ENCODE results near the gene SFXN3. TPM values are rescaled to one million over a fixed set of nuclear protein-coding genes. Genes with fewer than 3 reads are reported as not detected.

SFXN3 gene
- total and polyA plus RNA-seq, 2 of the 13 experiments (the other 11 are each of a cell fraction or from before 2014, with no cell fraction given), result 16.8 to 71.5 TPM

DNA sequence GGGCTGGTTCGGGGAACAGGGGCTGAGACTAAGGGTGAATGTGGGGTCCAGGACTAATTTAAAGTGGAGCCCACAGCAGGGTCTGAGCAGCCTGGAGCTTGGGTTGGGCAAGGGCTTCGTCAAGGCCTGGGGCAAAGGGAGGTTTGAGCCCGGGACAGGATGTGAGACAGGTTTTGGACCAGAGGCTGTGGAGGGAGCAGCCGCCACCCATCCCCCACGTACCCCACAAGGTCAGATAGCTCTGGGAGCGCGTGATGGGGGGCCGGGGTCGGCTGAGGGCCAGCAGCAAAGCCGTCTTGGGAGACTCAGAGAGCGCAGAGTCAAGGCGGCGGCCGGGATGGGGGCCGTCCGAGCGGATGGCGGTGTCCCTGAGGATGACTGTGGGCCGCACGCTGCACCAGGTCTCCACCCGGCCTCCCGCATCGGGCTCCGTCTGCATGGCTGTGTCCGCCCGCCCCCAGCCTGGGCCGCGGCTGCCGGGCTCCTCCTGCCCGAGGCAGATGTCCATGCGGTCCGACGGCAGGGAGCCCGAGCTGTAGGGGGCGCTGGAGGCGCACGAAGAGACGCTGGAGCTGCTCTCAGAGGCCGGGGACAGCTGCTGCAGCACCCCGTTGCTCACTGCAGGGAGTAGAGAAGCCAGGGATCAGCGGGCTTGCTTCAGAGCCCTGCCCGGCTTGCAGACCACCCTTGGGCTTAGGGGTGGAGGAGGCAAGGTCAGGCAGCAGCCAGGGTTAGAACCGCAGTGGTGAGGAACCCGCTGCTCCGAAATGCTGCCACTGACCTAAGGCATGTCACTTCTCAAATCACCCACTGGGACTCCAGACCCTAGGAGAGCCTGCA, 12.2 kb upstream of the SFXN3 start (continued):
- TF ChIP-seq, protein P1, sequence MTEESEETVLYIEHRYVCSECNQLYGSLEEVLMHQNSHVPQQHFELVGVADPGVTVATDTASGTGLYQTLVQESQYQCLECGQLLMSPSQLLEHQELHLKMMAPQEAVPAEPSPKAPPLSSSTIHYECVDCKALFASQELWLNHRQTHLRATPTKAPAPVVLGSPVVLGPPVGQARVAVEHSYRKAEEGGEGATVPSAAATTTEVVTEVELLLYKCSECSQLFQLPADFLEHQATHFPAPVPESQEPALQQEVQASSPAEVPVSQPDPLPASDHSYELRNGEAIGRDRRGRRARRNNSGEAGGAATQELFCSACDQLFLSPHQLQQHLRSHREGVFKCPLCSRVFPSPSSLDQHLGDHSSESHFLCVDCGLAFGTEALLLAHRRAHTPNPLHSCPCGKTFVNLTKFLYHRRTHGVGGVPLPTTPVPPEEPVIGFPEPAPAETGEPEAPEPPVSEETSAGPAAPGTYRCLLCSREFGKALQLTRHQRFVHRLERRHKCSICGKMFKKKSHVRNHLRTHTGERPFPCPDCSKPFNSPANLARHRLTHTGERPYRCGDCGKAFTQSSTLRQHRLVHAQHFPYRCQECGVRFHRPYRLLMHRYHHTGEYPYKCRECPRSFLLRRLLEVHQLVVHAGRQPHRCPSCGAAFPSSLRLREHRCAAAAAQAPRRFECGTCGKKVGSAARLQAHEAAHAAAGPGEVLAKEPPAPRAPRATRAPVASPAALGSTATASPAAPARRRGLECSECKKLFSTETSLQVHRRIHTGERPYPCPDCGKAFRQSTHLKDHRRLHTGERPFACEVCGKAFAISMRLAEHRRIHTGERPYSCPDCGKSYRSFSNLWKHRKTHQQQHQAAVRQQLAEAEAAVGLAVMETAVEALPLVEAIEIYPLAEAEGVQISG (CRISPR knock-in tag; IDR thresholded peaks at IDR 0.05), result peak; percentile 60; the same call in 1 of the 2 replicates
- TF ChIP-seq RXRB (CRISPR knock-in tag; IDR thresholded peaks at IDR 0.05; ENCODE audit: borderline replicate concordance), result 0 out of 2 replicates have a peak, but pooled peaks have one; percentile 33
- no peak for TF ChIP-seq SCMH1 (CRISPR knock-in tag; IDR thresholded peaks at IDR 0.05; ENCODE audit: borderline replicate concordance)
- TF ChIP-seq IKZF1 (IDR thresholded peaks at IDR 0.05), result no peak
- 0 out of 2 replicates have a peak, but pooled peaks have one; percentile 50 for TF ChIP-seq ZBTB38 (CRISPR knock-in tag; IDR thresholded peaks at IDR 0.05)
- no peak for TF ChIP-seq REXO4 (CRISPR knock-in tag; IDR thresholded peaks at IDR 0.05; ENCODE audit: borderline replicate concordance)
- TF ChIP-seq ZNF629 (CRISPR knock-in tag; conservative IDR thresholded peaks at IDR 0.05), result no peak
- TF ChIP-seq, protein P2, sequence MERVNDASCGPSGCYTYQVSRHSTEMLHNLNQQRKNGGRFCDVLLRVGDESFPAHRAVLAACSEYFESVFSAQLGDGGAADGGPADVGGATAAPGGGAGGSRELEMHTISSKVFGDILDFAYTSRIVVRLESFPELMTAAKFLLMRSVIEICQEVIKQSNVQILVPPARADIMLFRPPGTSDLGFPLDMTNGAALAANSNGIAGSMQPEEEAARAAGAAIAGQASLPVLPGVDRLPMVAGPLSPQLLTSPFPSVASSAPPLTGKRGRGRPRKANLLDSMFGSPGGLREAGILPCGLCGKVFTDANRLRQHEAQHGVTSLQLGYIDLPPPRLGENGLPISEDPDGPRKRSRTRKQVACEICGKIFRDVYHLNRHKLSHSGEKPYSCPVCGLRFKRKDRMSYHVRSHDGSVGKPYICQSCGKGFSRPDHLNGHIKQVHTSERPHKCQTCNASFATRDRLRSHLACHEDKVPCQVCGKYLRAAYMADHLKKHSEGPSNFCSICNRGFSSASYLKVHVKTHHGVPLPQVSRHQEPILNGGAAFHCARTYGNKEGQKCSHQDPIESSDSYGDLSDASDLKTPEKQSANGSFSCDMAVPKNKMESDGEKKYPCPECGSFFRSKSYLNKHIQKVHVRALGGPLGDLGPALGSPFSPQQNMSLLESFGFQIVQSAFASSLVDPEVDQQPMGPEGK (CRISPR knock-in tag; IDR thresholded peaks at IDR 0.05), result peak; percentile 75
- no peak for TF ChIP-seq DNMT3B (CRISPR knock-in tag; conservative IDR thresholded peaks at IDR 0.05)
- peak; percentile 71; the same call in 1 of the 2 replicates for TF ChIP-seq ARID2 (CRISPR knock-in tag; IDR thresholded peaks at IDR 0.05; ENCODE audit: borderline replicate concordance)
- TF ChIP-seq, protein P3, sequence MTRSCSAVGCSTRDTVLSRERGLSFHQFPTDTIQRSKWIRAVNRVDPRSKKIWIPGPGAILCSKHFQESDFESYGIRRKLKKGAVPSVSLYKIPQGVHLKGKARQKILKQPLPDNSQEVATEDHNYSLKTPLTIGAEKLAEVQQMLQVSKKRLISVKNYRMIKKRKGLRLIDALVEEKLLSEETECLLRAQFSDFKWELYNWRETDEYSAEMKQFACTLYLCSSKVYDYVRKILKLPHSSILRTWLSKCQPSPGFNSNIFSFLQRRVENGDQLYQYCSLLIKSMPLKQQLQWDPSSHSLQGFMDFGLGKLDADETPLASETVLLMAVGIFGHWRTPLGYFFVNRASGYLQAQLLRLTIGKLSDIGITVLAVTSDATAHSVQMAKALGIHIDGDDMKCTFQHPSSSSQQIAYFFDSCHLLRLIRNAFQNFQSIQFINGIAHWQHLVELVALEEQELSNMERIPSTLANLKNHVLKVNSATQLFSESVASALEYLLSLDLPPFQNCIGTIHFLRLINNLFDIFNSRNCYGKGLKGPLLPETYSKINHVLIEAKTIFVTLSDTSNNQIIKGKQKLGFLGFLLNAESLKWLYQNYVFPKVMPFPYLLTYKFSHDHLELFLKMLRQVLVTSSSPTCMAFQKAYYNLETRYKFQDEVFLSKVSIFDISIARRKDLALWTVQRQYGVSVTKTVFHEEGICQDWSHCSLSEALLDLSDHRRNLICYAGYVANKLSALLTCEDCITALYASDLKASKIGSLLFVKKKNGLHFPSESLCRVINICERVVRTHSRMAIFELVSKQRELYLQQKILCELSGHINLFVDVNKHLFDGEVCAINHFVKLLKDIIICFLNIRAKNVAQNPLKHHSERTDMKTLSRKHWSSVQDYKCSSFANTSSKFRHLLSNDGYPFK (CRISPR knock-in tag; IDR thresholded peaks at IDR 0.05; ENCODE audit: borderline replicate concordance), result peak; percentile 55; the same call in 1 of the 2 replicates
- 0 out of 2 replicates have a peak, but pooled peaks have one; percentile 23 for TF ChIP-seq NFKBIZ (CRISPR knock-in tag; IDR thresholded peaks at IDR 0.05)
- TF ChIP-seq IRX3 (CRISPR knock-in tag; IDR thresholded peaks at IDR 0.05; ENCODE audit: borderline replicate concordance, low read depth), result no peak; the same call in 1 of the 2 replicates
- TF ChIP-seq MBD4 (IDR thresholded peaks at IDR 0.05; ENCODE audit: borderline replicate concordance, low read length), result no peak
- TF ChIP-seq ZNF44 (CRISPR knock-in tag; IDR thresholded peaks at IDR 0.05), result no peak
- TF ChIP-seq ZNF253 (CRISPR knock-in tag; IDR thresholded peaks at IDR 0.05; ENCODE audit: borderline replicate concordance), result no peak
- TF ChIP-seq NFIC (IDR thresholded peaks at IDR 0.05; ENCODE audit: low read length), result no peak
- no peak for TF ChIP-seq ZNF713 (CRISPR knock-in tag; IDR thresholded peaks at IDR 0.05)
- TF ChIP-seq GATAD1 (CRISPR knock-in tag; IDR thresholded peaks at IDR 0.05), result peak; percentile 62; the same call in 1 of the 2 replicates
- TF ChIP-seq ZNF225 (CRISPR knock-in tag; IDR thresholded peaks at IDR 0.05), result peak; percentile 46; the same call in 1 of the 2 replicates
- TF ChIP-seq MLLT10 (CRISPR knock-in tag; IDR thresholded peaks at IDR 0.05), result no peak
- no peak for TF ChIP-seq BRCA1 (CRISPR knock-in tag; IDR thresholded peaks at IDR 0.05)
- peak; percentile 53; the same call in 1 of the 2 replicates for TF ChIP-seq KAT8 (CRISPR knock-in tag; IDR thresholded peaks at IDR 0.05)
